HG02938 (cell line): ENCODE measurements around the gene PDIA6.
A peak's percentile ranks its signal among the peaks of the same experiment; 100 is the strongest.
"Not testable (repeated sequence)": the region's sequence is repeated elsewhere in the genome, so short reads cannot be mapped to it uniquely, and the experiment has no call there.

Experiments used
- ATAC-seq: cut with Tn5 transposase; IDR thresholded peaks from one replicate; pipeline ENCODE4 v1.9.1; 2021; ENCODE audit warnings: mild to moderate bottlenecking, moderate library complexity; ENCODE audit not compliant: unreplicated experiment

PDIA6 gene

GRCh38 chr2:10834068-10834655 lies 21.6 kb upstream of the PDIA6 start:
- ATAC-seq: no peak

GRCh38 chr2:10833021-10833420 lies 20.4 kb upstream of the PDIA6 start:
- ATAC-seq: no peak

GRCh38 chr2:10832203-10832936 lies 19.8 kb upstream of the PDIA6 start:
- ATAC-seq: peak; percentile 82

GRCh38 chr2:10831400-10831985 lies 18.9 kb upstream of the PDIA6 start:
- ATAC-seq: no peak

GRCh38 chr2:10830641-10831399 lies 18.2 kb upstream of the PDIA6 start:
- ATAC-seq: no peak

GRCh38 chr2:10830203-10830602 lies 17.6 kb upstream of the PDIA6 start:
- ATAC-seq: no peak

- ATAC-seq: no peak
Measured at GRCh38 chr2:10829299-10829698, 16.7 kb upstream of the PDIA6 start.

- no peak for ATAC-seq
Measured at GRCh38 chr2:10828346-10828745, 15.8 kb upstream of the PDIA6 start.

GRCh38 chr2:10826625-10827024 lies 14.0 kb upstream of the PDIA6 start:
- no peak for ATAC-seq

- no peak for ATAC-seq
Measured at GRCh38 chr2:10826026-10826425, 13.4 kb upstream of the PDIA6 start.

- no peak for ATAC-seq
Measured at GRCh38 chr2:10824191-10824590, 11.6 kb upstream of the PDIA6 start.

- no peak for ATAC-seq
Measured at GRCh38 chr2:10820978-10821695, 8.6 kb upstream of the PDIA6 start.

- no peak for ATAC-seq
Measured at GRCh38 chr2:10820562-10820961, 8.0 kb upstream of the PDIA6 start.

GRCh38 chr2:10819714-10820314 lies 7.2 kb upstream of the PDIA6 start:
- ATAC-seq: no peak

- no peak for ATAC-seq
Measured at GRCh38 chr2:10818984-10819383, 6.4 kb upstream of the PDIA6 start.

GRCh38 chr2:10818305-10818704 lies 5.7 kb upstream of the PDIA6 start:
- not testable (repeated sequence) for ATAC-seq

GRCh38 chr2:10817413-10817812 lies 4.8 kb upstream of the PDIA6 start:
- no peak for ATAC-seq

- no peak for ATAC-seq
Measured at GRCh38 chr2:10814571-10815331, 2.2 kb upstream of the PDIA6 start.

GRCh38 chr2:10814142-10814541 lies 1.6 kb upstream of the PDIA6 start:
- no peak for ATAC-seq
